ENCODE measurements around the gene TNFRSF6B. TPM values are rescaled to one million over a fixed set of nuclear protein-coding genes. Genes with fewer than 3 reads are reported as not detected.

TNFRSF6B gene
- total RNA-seq, 1 experiment from 2014 or later = not detected

DNA sequence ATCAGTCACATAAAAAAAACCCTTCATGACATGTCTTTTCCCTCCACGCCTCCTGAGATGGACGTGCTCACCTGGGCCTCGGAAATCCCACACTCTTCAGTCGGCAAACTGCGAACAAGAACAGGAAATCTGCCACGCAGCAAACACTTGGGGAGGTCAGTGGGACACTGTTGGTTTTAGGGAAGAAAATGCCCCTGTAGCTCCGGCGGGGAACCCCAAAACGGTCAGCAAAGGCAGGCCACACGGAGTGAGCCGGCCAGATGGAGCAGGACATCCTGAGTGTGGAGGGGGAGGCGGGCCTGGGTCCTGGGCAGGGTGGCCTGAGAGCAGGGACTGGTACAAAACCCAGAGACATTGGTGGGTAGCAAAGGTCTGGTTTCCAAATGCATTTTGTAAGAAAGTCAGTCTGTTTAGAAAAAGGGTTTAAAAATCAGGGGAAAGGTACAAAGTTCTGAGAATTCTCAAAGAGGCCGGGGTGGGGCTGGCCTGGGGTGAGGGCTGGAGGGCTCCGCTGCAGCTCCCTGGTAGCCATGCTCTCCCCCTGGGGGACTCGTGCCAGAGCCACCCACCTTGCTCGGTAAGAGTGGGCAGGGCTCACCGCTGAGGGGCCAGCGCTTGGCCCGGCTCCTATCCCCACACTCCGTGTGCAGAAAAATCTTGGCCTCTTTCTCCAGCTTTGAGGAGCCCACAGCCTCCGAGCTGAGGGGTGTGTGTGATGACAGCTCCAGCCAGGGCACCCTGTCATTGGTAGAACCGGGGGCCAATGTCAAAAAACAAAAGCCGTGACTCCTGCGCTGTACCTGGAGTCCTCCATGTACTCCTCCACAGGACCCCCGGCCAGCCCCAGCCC, 48.3 kb downstream of the TNFRSF6B start:
- Histone ChIP-seq H3K36me3 (replicated peaks; ENCODE audit: control insufficient read depth, insufficient read depth, low read length) (peaks cover 1% of the 10 kb centered on the region; the same call in 1 of the 2 replicates), H3K27me3 (ENCODE audit: control insufficient read depth, insufficient read depth, low read length) (no peaks in the 10 kb centered on the region), H3K4me3 (ENCODE audit: insufficient read depth, low read depth, low read length) (no peak overlapping the region)
- DNase-seq = peak; percentile 64

DNA sequence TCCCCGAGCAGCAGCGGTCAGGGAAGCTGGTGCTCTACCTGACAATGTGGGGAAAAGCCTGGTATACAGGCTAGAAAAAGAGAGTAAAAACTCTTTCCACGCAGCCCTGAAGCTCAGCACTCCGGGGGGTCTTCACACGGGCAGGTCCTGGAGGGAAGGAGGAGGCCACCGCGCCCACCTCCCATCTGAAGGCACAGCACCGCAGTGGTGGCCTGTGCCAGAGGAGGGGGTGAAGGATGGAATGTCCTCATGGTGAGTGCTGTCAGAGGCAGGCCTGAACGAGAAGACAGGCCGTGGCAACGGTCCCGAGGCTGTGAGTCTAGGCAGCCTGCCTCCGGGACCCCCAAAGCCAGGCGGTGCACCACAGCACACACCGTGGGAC, 49.0 kb downstream of the TNFRSF6B start:
- Histone ChIP-seq H3K4me3 (ENCODE audit: insufficient read depth, low read depth, low read length) (no peak overlapping the region), H3K27me3 (ENCODE audit: control insufficient read depth, insufficient read depth, low read length) (no peaks in the 10 kb centered on the region), H3K36me3 (replicated peaks; ENCODE audit: control insufficient read depth, insufficient read depth, low read length) (peaks cover 1% of the 10 kb centered on the region; the same call in 1 of the 2 replicates)
- DNase-seq = peak; percentile 78

- H3K36me3 ChIP-seq (replicated peaks; ENCODE audit: control insufficient read depth, insufficient read depth, low read length) = peaks cover 1% of the 10 kb centered on the region; the same call in 1 of the 2 replicates
- peak; percentile 68 for DNase-seq
- no peak overlapping the region for H3K4me3 ChIP-seq (ENCODE audit: insufficient read depth, low read depth, low read length)
- H3K27me3 ChIP-seq (ENCODE audit: control insufficient read depth, insufficient read depth, low read length) = no peaks in the 10 kb centered on the region
Measured at GRCh38 chr20:63745961-63746731, 49.7 kb downstream of the TNFRSF6B start.

GRCh38 chr20:63746751-63747315, 50.4 kb downstream of the TNFRSF6B start:
- H3K36me3 ChIP-seq (replicated peaks; ENCODE audit: control insufficient read depth, insufficient read depth, low read length) = peaks cover 1% of the 10 kb centered on the region; the same call in 1 of the 2 replicates
- peak; percentile 71 for DNase-seq
- no peaks in the 10 kb centered on the region for H3K27me3 ChIP-seq (ENCODE audit: control insufficient read depth, insufficient read depth, low read length)

DNA sequence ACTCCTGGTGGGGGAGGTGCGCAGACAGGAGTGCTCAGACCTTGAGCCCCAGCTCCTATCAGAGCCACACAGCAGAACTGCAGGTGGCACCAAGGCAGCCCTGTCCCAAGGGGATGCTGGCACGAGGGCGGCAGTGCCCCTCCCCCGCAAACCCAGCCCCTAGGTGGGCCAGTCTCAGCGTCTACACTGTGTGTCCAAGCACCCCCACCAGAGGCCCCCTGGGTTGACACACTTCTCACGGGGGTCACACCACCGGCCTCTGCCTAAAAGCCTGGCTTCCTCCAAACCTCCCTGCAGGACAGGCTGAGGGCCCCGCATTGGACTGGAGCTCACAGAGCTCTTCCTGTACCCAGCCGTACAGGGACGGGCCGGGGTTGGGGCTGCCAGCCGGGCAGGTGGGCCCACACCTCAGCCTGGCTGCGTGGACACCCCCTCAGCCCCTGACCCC, 51.2 kb downstream of the TNFRSF6B start:
- Histone ChIP-seq H3K27me3 (ENCODE audit: control insufficient read depth, insufficient read depth, low read length) (no peaks in the 10 kb centered on the region), H3K36me3 (replicated peaks; ENCODE audit: control insufficient read depth, insufficient read depth, low read length) (peaks cover 1% of the 10 kb centered on the region; the same call in 1 of the 2 replicates), H3K4me3 (ENCODE audit: insufficient read depth, low read depth, low read length) (no peak overlapping the region)
- DNase-seq = peak; percentile 81

More at GRCh38 chr20:63746751-63747315, 50.4 kb downstream of the TNFRSF6B start:
- H3K4me3 ChIP-seq (ENCODE audit: insufficient read depth, low read depth, low read length) = no peak overlapping the region

Other genes starting within 250 kb of the TNFRSF6B start
- 92.6 and 129 TPM in 2 replicates for gene KCNQ2, start 224.0 kb upstream of the TNFRSF6B start, total RNA-seq (2014; rRNA removed; shearing (Covaris generic))
- 30.7 and 37.1 TPM in 2 replicates for gene EEF1A2, start 197.6 kb upstream of the TNFRSF6B start, total RNA-seq (2014; rRNA removed; shearing (Covaris generic))
- 79.7 and 94.2 TPM in 2 replicates for gene PPDPF, start 175.9 kb upstream of the TNFRSF6B start, total RNA-seq (2014; rRNA removed; shearing (Covaris generic))
- gene PTK6, start 159.3 kb upstream of the TNFRSF6B start, total RNA-seq (2014; rRNA removed; shearing (Covaris generic)) = 0.14 and 0.30 TPM in 2 replicates
- gene SRMS, start 148.9 kb upstream of the TNFRSF6B start, total RNA-seq (2014; rRNA removed; shearing (Covaris generic)) = 0.21 and 0.33 TPM in 2 replicates
- gene FNDC11, start 142.5 kb upstream of the TNFRSF6B start, total RNA-seq (2014; rRNA removed; shearing (Covaris generic)) = 6.4 and 8.0 TPM in 2 replicates
- gene HELZ2, start 122.4 kb upstream of the TNFRSF6B start, total RNA-seq (2014; rRNA removed; shearing (Covaris generic)) = 20.1 and 27.5 TPM in 2 replicates
- gene GMEB2, start 69.6 kb upstream of the TNFRSF6B start, total RNA-seq (2014; rRNA removed; shearing (Covaris generic)) = 17.0 and 21.4 TPM in 2 replicates
- gene STMN3, start 43.2 kb upstream of the TNFRSF6B start, total RNA-seq (2014; rRNA removed; shearing (Covaris generic)) = 24.9 and 32.7 TPM in 2 replicates
- 15.1 and 22.4 TPM in 2 replicates for gene RTEL1, start 38.3 kb upstream of the TNFRSF6B start, total RNA-seq (2014; rRNA removed; shearing (Covaris generic))
- gene ARFRP1, start 11.3 kb downstream of the TNFRSF6B start, total RNA-seq (2014; rRNA removed; shearing (Covaris generic)) = 24.2 and 26.2 TPM in 2 replicates
- gene ZGPAT, start 11.4 kb downstream of the TNFRSF6B start, total RNA-seq (2014; rRNA removed; shearing (Covaris generic)) = 32.6 and 52.0 TPM in 2 replicates
- 7.7 and 10.5 TPM in 2 replicates for gene LIME1, start 40.0 kb downstream of the TNFRSF6B start, total RNA-seq (2014; rRNA removed; shearing (Covaris generic))
- gene SLC2A4RG, start 43.1 kb downstream of the TNFRSF6B start, total RNA-seq (2014; rRNA removed; shearing (Covaris generic)) = 38.3 and 62.2 TPM in 2 replicates
- gene ZBTB46, start 134.6 kb downstream of the TNFRSF6B start, total RNA-seq (2014; rRNA removed; shearing (Covaris generic)) = 13.5 and 20.0 TPM in 2 replicates
- gene ABHD16B, start 164.8 kb downstream of the TNFRSF6B start, total RNA-seq (2014; rRNA removed; shearing (Covaris generic)) = not detected in 2 replicates
- gene TPD52L2, start 168.6 kb downstream of the TNFRSF6B start, total RNA-seq (2014; rRNA removed; shearing (Covaris generic)) = 76.0 and 79.3 TPM in 2 replicates
- 29.2 and 30.8 TPM in 2 replicates for gene DNAJC5, start 198.5 kb downstream of the TNFRSF6B start, total RNA-seq (2014; rRNA removed; shearing (Covaris generic))